Bronchial epithelial cell (primary cell): ENCODE measurements around the gene EFNA2. TPM values are rescaled to one million over a fixed set of nuclear protein-coding genes. Genes with fewer than 3 reads are reported as not detected.

Experiments
- DNase-seq: peaks from one replicate; pipeline ENCODE4 v3.0.0-alpha.2; 2010; ENCODE audit warnings: low read depth
- FAIRE-seq: peaks from 2 replicates; lab custom pipeline; 2011; peaks lifted over from hg19 to GRCh38; lab: Jason Lieb, UNC
- H3K27me3 ChIP-seq: 2 replicates; pipeline ENCODE4 v1.5.1; 2011; ENCODE audit warnings: low read length; ENCODE audit not compliant: control insufficient read depth, insufficient read depth
- H3K36me3 ChIP-seq: 2 replicates; pipeline ENCODE4 v1.5.1; 2011; ENCODE audit warnings: low read length; ENCODE audit not compliant: control insufficient read depth, insufficient read depth
- H3K4me3 ChIP-seq: 2 replicates; pipeline ENCODE4 v1.5.1; 2011; ENCODE audit warnings: mild to moderate bottlenecking, low read depth, low read length, control low read depth
- CTCF ChIP-seq: IDR thresholded peaks from 2 replicates; pipeline ENCODE4 v1.5.1; 2011; ENCODE audit warnings: mild to moderate bottlenecking, moderate library complexity, low read length, control low read depth, inconsistent platforms; ENCODE audit not compliant: insufficient read depth, severe bottlenecking
- total RNA-seq: library from RNA; depleted of rRNA; stranded (reverse); fragments of >200 nt; gene quantifications from 2 replicates; pipeline ENCODE4 v1.2.1, GENCODE V29; 2014

EFNA2 gene
- total RNA-seq, 1 donor from 2014 or later: not detected

GRCh38 chr19:1259206-1259875 lies 26.3 kb upstream of the EFNA2 start:
- FAIRE-seq (no peak), DNase-seq (peak; percentile 57)
- peaks cover 25% of the 10 kb centered on the region for H3K36me3 ChIP-seq
- H3K27me3 ChIP-seq: no peaks in the 10 kb centered on the region
- H3K4me3 ChIP-seq: no peak overlapping the region
- TF ChIP-seq CTCF: no peak

- no peaks in the 10 kb centered on the region for H3K27me3 ChIP-seq
- no peak for FAIRE-seq
- DNase-seq: peak; percentile 68
- peaks cover 17% of the 10 kb centered on the region for H3K36me3 ChIP-seq
- TF ChIP-seq CTCF: no peak
- H3K4me3 ChIP-seq: no peak overlapping the region
Measured at GRCh38 chr19:1259876-1260748, 25.6 kb upstream of the EFNA2 start.

GRCh38 chr19:1260749-1261537 lies 24.7 kb upstream of the EFNA2 start:
- FAIRE-seq: no peak
- no peak for TF ChIP-seq CTCF
- peak; percentile 86 for DNase-seq

GRCh38 chr19:1261538-1261797 lies 24.2 kb upstream of the EFNA2 start:
- TF ChIP-seq CTCF: peak; percentile 13
- FAIRE-seq (no peak), DNase-seq (no peak)
- Histone ChIP-seq H3K4me3 (peak overlapping the region; percentile 75), H3K36me3 (peaks cover 7% of the 10 kb centered on the region), H3K27me3 (no peaks in the 10 kb centered on the region)

More at GRCh38 chr19:1260749-1261537, 24.7 kb upstream of the EFNA2 start:
- peaks cover 9% of the 10 kb centered on the region for H3K36me3 ChIP-seq
- no peaks in the 10 kb centered on the region for H3K27me3 ChIP-seq
- H3K4me3 ChIP-seq: peak overlapping the region; percentile 75

- no peak for TF ChIP-seq CTCF
- Histone ChIP-seq H3K36me3 (peaks cover 2% of the 10 kb centered on the region), H3K27me3 (no peaks in the 10 kb centered on the region), H3K4me3 (peak overlapping the region; percentile 75)
- DNase-seq: no peak
- no peak for FAIRE-seq
Measured at GRCh38 chr19:1261798-1262622, 23.7 kb upstream of the EFNA2 start.
